NCI-H1105 treated with DMSO at 0.1 percent for 48 hours (cell line): ENCODE results near the gene ABCA3.
A peak's percentile ranks its signal among the peaks of the same experiment; 100 is the strongest.

Experiments used
- DNase-seq: peaks from one replicate; lab custom pipeline; 2025; lab: John Stamatoyannopoulos, UW

The ABCA3 gene

GRCh38 chr16:2350500-2350899 is 10.0 kb upstream of the ABCA3 start:
- no peak for DNase-seq

GRCh38 chr16:2343211-2343610 is 2.7 kb upstream of the ABCA3 start:
- DNase-seq: no peak

GRCh38 chr16:2341456-2342447 is 1.2 kb upstream of the ABCA3 start:
- DNase-seq: no peak

- DNase-seq: peak; percentile 9
These were observed 725 bp downstream of the ABCA3 start for GRCh38 chr16:2339521-2340484.

GRCh38 chr16:2337431-2338296 is 2.9 kb downstream of the ABCA3 start:
- DNase-seq: no peak

- no peak for DNase-seq
These were observed 5.1 kb downstream of the ABCA3 start for GRCh38 chr16:2335286-2335895.

- no peak for DNase-seq
These were observed 6.7 kb downstream of the ABCA3 start for GRCh38 chr16:2333772-2334379.

- no peak for DNase-seq
These were observed 7.3 kb downstream of the ABCA3 start for GRCh38 chr16:2333231-2333630.

- no peak for DNase-seq
These were observed 8.6 kb downstream of the ABCA3 start for GRCh38 chr16:2331931-2332267.

- no peak for DNase-seq
These were observed 9.2 kb downstream of the ABCA3 start for GRCh38 chr16:2331199-2331930.

GRCh38 chr16:2329532-2329931 is 11.0 kb downstream of the ABCA3 start:
- DNase-seq: no peak

GRCh38 chr16:2328428-2328827 is 12.1 kb downstream of the ABCA3 start:
- no peak for DNase-seq

- no peak for DNase-seq
These were observed 14.3 kb downstream of the ABCA3 start for GRCh38 chr16:2326191-2326590.

GRCh38 chr16:2325791-2326190 is 14.7 kb downstream of the ABCA3 start:
- no peak for DNase-seq

- DNase-seq: no peak
These were observed 15.3 kb downstream of the ABCA3 start for GRCh38 chr16:2325181-2325580.

- DNase-seq: no peak
These were observed 16.1 kb downstream of the ABCA3 start for GRCh38 chr16:2324296-2324859.

GRCh38 chr16:2323701-2324100 is 16.8 kb downstream of the ABCA3 start:
- no peak for DNase-seq

- DNase-seq: no peak
These were observed 20.9 kb downstream of the ABCA3 start for GRCh38 chr16:2319606-2320005.

GRCh38 chr16:2317231-2318020 is 23.1 kb downstream of the ABCA3 start:
- no peak for DNase-seq
